HCT116 (cell line): ENCODE results near the gene CYB561D1. TPM values are rescaled to one million over a fixed set of nuclear protein-coding genes. Genes with fewer than 3 reads are reported as not detected.
A peak's percentile ranks its signal among the peaks of the same experiment; 100 is the strongest.

Experiments
- ATAC-seq: fragments of 200-7000 bp; cut with Tn5 transposase; 2 replicates; pipeline ENCODE4 v1.9.1; 2020; ENCODE audit warnings: mild to moderate bottlenecking, moderate library complexity
- BruUV-seq: library from RNA; stranded (reverse); fragments of 400-500 nt; replicated peaks from 2 replicates; lab custom pipeline; 2021; lab: Mats Ljungman, UMichigan
- CTCF ChIA-PET: fragments of 300-600 bp; sonication (Branson Sonifier 250); formaldehyde crosslinking; loops from one replicate; lab custom pipeline; 2021; ENCODE audit warnings: antibody characterized with exemption; lab: Charles Lee
- POLR2A ChIA-PET: fragments of 300-600, 350-600 bp; sonication (Branson Sonifier 250); formaldehyde crosslinking; loops from one replicate; lab custom pipeline; 2021; ENCODE audit warnings: antibody characterized with exemption; lab: Charles Lee
- RAD21 ChIA-PET, 2 experiments: fragments of 300-600 bp; sonication (Branson Sonifier 250); formaldehyde crosslinking; loops; one replicate each; lab custom pipeline; 2023; ENCODE audit warnings: low total read pairs in 2 of 2; ENCODE audit not compliant: uncharacterized antibody in 2 of 2, unreplicated experiment in 2 of 2, low non-redundant PET in 1 of 2; lab: Charles Lee
- DNase-seq: peaks from one replicate; pipeline ENCODE4 v3.0.0-alpha.2; 2010; ENCODE audit warnings: low read depth, low spot score
- H2AFZ ChIP-seq: fragments of 200-600 bp; shearing (Covaris generic), sonication (generic); 2 replicates; pipeline ENCODE4 v1.6.1; 2017; ENCODE audit warnings: low read depth, mixed run types, mixed read lengths, antibody characterized with exemption, low read length; ENCODE audit not compliant: poor library complexity, severe bottlenecking
- H3K27ac ChIP-seq: 2 replicates; pipeline ENCODE4 v1.5.1; 2012; ENCODE audit warnings: low read depth, low read length
- H3K27me3 ChIP-seq: fragments of 200-600 bp; sonication (generic); 2 replicates; pipeline ENCODE4 v1.6.1; 2016; ENCODE audit warnings: mixed run types, low read length, mixed read lengths; ENCODE audit not compliant: insufficient read depth
- H3K36me3 ChIP-seq, 2 experiments: fragments of 200-500 bp in 1 of 2; fragments of 200-600 bp in 1 of 2; sonication (Bioruptor generic) in 1 of 2; sonication (generic) in 1 of 2; 2 replicates each; pipeline versions ENCODE4 v1.5.1 to v1.6.1; 2014 to 2016; ENCODE audit warnings: low read length in 2 of 2, inconsistent platforms in 1 of 2, mixed read lengths in 1 of 2, mixed run types in 1 of 2; ENCODE audit not compliant: insufficient read depth in 2 of 2, control insufficient read depth in 1 of 2
- H3K4me1 ChIP-seq, 2 experiments: fragments of 200-600 bp in 1 of 2; sonication (generic) in 1 of 2; 2 replicates each; pipeline versions ENCODE4 v1.5.1 to v1.6.1; 2012 to 2017; ENCODE audit warnings: low read length in 2 of 2, inconsistent platforms in 1 of 2, mild to moderate bottlenecking in 1 of 2, mixed read lengths in 1 of 2, mixed run types in 1 of 2, moderate library complexity in 1 of 2; ENCODE audit not compliant: insufficient read depth in 2 of 2, control insufficient read depth in 1 of 2
- H3K4me2 ChIP-seq: fragments of 200-600 bp; sonication (generic); 2 replicates; pipeline ENCODE4 v1.6.1; 2017; ENCODE audit warnings: mixed run types, low read length, mixed read lengths
- H3K4me3 ChIP-seq, 2 experiments: fragments of 200-600 bp in 1 of 2; sonication (generic) in 1 of 2; replicated peaks in 1 of 2; 2 replicates each; pipeline ENCODE4 v1.5.1; 2011 to 2016; ENCODE audit warnings: low read length in 2 of 2, control low read depth in 1 of 2, low read depth in 1 of 2, mild to moderate bottlenecking in 1 of 2, mixed read lengths in 1 of 2, mixed run types in 1 of 2
- H3K79me2 ChIP-seq: fragments of 200-600 bp; sonication (generic); 2 replicates; pipeline ENCODE4 v1.6.1; 2017; ENCODE audit warnings: mild to moderate bottlenecking, mixed run types, low read length, moderate library complexity, mixed read lengths; ENCODE audit not compliant: insufficient read depth
- H3K9ac ChIP-seq: fragments of 200-600 bp; sonication (generic); 2 replicates; pipeline ENCODE4 v1.6.1; 2016; ENCODE audit warnings: low read length, mixed read lengths
- H3K9me2 ChIP-seq: fragments of 200-600 bp; sonication (generic), shearing (Covaris generic); 2 replicates; pipeline ENCODE4 v1.6.1; 2017; ENCODE audit warnings: mixed run types, mild to moderate bottlenecking, moderate library complexity; ENCODE audit not compliant: insufficient read depth
- H3K9me3 ChIP-seq, 2 experiments: fragments of 200-500 bp in 1 of 2; fragments of 200-600 bp in 1 of 2; sonication (Bioruptor generic) in 1 of 2; sonication (generic) in 1 of 2; 2 replicates each; pipeline ENCODE4 v1.6.1; 2014 to 2017; ENCODE audit warnings: low read length in 2 of 2, mixed read lengths in 2 of 2, inconsistent platforms in 1 of 2, low read depth in 1 of 2, mild to moderate bottlenecking in 1 of 2, mixed run types in 1 of 2, moderate library complexity in 1 of 2; ENCODE audit not compliant: control insufficient read depth in 1 of 2, insufficient read depth in 1 of 2
- H4K20me1 ChIP-seq: fragments of 200-600 bp; sonication (generic), shearing (Covaris generic); 2 replicates; pipeline ENCODE4 v1.6.1; 2017; ENCODE audit warnings: mixed run types, mild to moderate bottlenecking, moderate library complexity; ENCODE audit not compliant: insufficient read depth
- CEBPB ChIP-seq: IDR thresholded peaks from 2 replicates; pipeline ENCODE4 v1.6.1; 2012; ENCODE audit warnings: low read depth
- EGR1 ChIP-seq: IDR thresholded peaks from 2 replicates; pipeline ENCODE4 v1.6.1; 2012; ENCODE audit warnings: low read depth
- ELF1 ChIP-seq: IDR thresholded peaks from 2 replicates; pipeline ENCODE4 v1.6.1; 2012; ENCODE audit warnings: low read depth, borderline replicate concordance
- EZH2 ChIP-seq: fragments of 200-600 bp; sonication (generic); IDR thresholded peaks from 2 replicates; pipeline ENCODE4 v1.6.1; 2017; ENCODE audit warnings: antibody characterized with exemption, mixed run types
- EZH2phosphoT487 ChIP-seq: fragments of 200-600 bp; IDR thresholded peaks from 2 replicates; pipeline ENCODE4 v1.6.1; 2018; ENCODE audit warnings: antibody characterized with exemption, borderline replicate concordance
- FOSL1 ChIP-seq: IDR thresholded peaks from 2 replicates; pipeline ENCODE4 v1.6.1; 2012; ENCODE audit warnings: low read depth
- JUND ChIP-seq: IDR thresholded peaks from 2 replicates; pipeline ENCODE4 v1.6.1; 2012
- POLR2A ChIP-seq: IDR thresholded peaks from 2 replicates; pipeline ENCODE4 v1.7.0; 2011; ENCODE audit warnings: borderline replicate concordance; ENCODE audit not compliant: insufficient read depth, insufficient read length; ENCODE audit errors: extremely low read depth
- POLR2AphosphoS5 ChIP-seq: IDR thresholded peaks from 2 replicates; pipeline ENCODE4 v1.6.1; 2011; ENCODE audit warnings: mild to moderate bottlenecking, low read depth, low read length, moderate library complexity
- RAD21 ChIP-seq: IDR thresholded peaks from 2 replicates; pipeline ENCODE4 v1.6.1; 2012; ENCODE audit warnings: low read depth, mild to moderate bottlenecking
- SIN3A ChIP-seq: IDR thresholded peaks from 2 replicates; pipeline ENCODE4 v1.6.1; 2012; ENCODE audit warnings: low read depth
- SP1 ChIP-seq: IDR thresholded peaks from 2 replicates; pipeline ENCODE4 v1.6.1; 2012; ENCODE audit warnings: low read depth
- SRF ChIP-seq: IDR thresholded peaks from 2 replicates; pipeline ENCODE4 v1.6.1; 2012; ENCODE audit warnings: low read depth
- TCF7L2 ChIP-seq: IDR thresholded peaks from 2 replicates; pipeline ENCODE4 v1.7.0; 2011; ENCODE audit warnings: borderline replicate concordance, inconsistent platforms; ENCODE audit not compliant: insufficient read depth, insufficient read length; ENCODE audit errors: extremely low read depth
- YY1 ChIP-seq: IDR thresholded peaks from 2 replicates; pipeline ENCODE4 v1.6.1; 2011; ENCODE audit warnings: low read length, low read depth, moderate library complexity, mild to moderate bottlenecking; ENCODE audit not compliant: insufficient replicate concordance; ENCODE audit errors: extremely low read depth
- ZFX ChIP-seq: fragments of 450-650 bp; IDR thresholded peaks from 2 replicates; pipeline ENCODE4 v1.6.1; 2017
- ZNF274 ChIP-seq: fragments of 200-500 bp; sonication (Bioruptor generic); IDR thresholded peaks from 2 replicates; pipeline ENCODE4 v1.6.1; 2014; ENCODE audit warnings: mild to moderate bottlenecking, low read depth, low read length, inconsistent platforms
- intact Hi-C: fragments of 100-400 bp; cut with micrococcal nuclease; formaldehyde crosslinking; loops from 2 replicates; pipeline ENCODE4 v1.10.0; 2022
- total RNA-seq: library from RNA; stranded (reverse); gene quantifications from one replicate; pipeline ENCODE4 v1.2.1, GENCODE V29; 2021; ENCODE audit not compliant: unreplicated experiment
- TF ChIP-seq, protein P1 (sequence below): IDR thresholded peaks from 2 replicates; pipeline ENCODE4 v1.6.1; 2012; ENCODE audit warnings: low read depth
- TF ChIP-seq, protein P2 (sequence below): IDR thresholded peaks from 2 replicates; pipeline ENCODE4 v1.6.1; 2011; ENCODE audit warnings: mild to moderate bottlenecking, low read length, moderate library complexity; ENCODE audit not compliant: insufficient replicate concordance; ENCODE audit errors: extremely low read depth
- TF ChIP-seq, protein P3 (sequence below): IDR thresholded peaks from 2 replicates; pipeline ENCODE4 v1.6.1; 2012
- TF ChIP-seq, protein P4 (sequence below): IDR thresholded peaks from 2 replicates; pipeline ENCODE4 v1.6.1; 2012

CYB561D1 gene
- total RNA-seq, 1 experiment from 2014 or later: 5.9 TPM

DNA sequence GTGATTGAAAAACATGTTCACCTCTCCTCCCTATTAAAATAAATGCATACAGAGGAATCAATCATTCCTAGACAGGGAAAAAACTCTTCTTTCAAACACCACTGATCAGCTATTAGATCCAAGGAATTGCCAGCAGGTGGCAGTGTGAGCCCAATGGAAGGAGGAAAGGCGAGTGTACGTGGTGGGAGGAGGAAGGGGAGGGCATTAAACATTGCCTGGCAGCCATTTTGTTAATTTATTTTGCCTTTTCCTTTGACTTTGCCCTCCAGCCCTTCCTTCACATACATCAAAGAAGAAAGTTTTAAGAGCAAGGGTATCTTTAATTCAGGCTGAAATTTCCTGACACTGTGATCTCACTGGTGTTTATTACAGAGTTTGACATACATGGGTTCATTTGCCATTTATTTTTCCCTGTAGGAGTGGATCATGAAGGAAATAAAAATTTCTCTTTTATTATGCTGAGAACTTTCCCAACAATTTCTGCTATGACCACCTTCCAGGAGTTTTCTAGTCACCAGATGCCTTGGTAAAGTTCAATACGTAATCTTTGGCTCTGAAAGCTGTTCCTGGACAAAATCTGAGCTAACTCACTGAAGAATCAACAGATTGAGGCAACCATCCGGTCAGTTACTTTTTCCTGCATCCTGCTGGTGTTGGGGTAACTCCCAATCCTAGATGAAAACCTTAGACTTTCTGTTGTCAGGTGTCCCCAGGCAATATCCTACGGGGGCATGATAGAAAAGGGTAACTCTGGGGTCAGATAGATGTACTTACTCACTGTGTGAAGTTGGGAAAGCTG is 52.6 kb downstream of the CYB561D1 start:
- Histone ChIP-seq H4K20me1 (no peaks in the 10 kb centered on the region; the same call in 1 of the 2 replicates), H3K9ac (peak overlapping the region; percentile 83), H3K27me3 (no peaks in the 10 kb centered on the region), H2AFZ (peak overlapping the region; percentile 51), H3K4me3 (peak overlapping the region; percentile 86 to 98), H3K27ac (peak overlapping the region; percentile 70), H3K9me2 (no peaks in the 10 kb centered on the region), H3K4me1 (peaks cover 15 to 24% of the 10 kb centered on the region in 2 experiments), H3K4me2 (peak overlapping the region; percentile 83), H3K9me3 (no peaks in the 10 kb centered on the region), H3K36me3 (no peaks in the 10 kb centered on the region), H3K79me2 (peaks cover 45% of the 10 kb centered on the region)
- intact Hi-C loops: loop anchor here (1.0 to 2.0 kb wide), 5 partner anchors 84 to 438 kb away; partner anchors contain the start of gene AHCYL1
- POLR2A ChIA-PET: interaction anchor here (1.0 to 1.3 kb wide), 5 partner anchors 14 to 226 kb away, joined by 3 to 4 read pairs (median 3); no protein-coding TSS in a partner anchor
- RAD21 ChIA-PET: interaction anchor here (0.6 to 2.5 kb wide), 10 partner anchors 14 to 505 kb away, joined by 3 to 11 read pairs (median 5); partner anchors contain the start of genes AHCYL1 (in 1 of the 2) and WDR47 (in 1 of the 2)
- DNase-seq (peak; percentile 84), ATAC-seq (peak; percentile 65)
- CTCF ChIA-PET: interaction anchor here (0.6 to 2.9 kb wide), 21 partner anchors 8 to 438 kb away, joined by 3 to 50 read pairs (median 4); partner anchors contain the start of genes AHCYL1, AMPD2, CYB561D1 and GNAT2
- no TSS peak for BruUV-seq
- TF ChIP-seq POLR2AphosphoS5 (peak; percentile 49; the same call in 1 of the 2 replicates), CEBPB (no peak), SRF (no peak), POLR2A (no peak), YY1 (peak; percentile 94), ZFX (no peak), ELF1 (no peak; the same call in 1 of the 2 replicates), JUND (no peak), EZH2phosphoT487 (no peak), FOSL1 (no peak), TCF7L2 (no peak), SIN3A (peak; percentile 12; the same call in 1 of the 2 replicates), EZH2 (no peak), SP1 (0 out of 2 replicates have a peak, but pooled peaks have one; percentile 10), RAD21 (peak; percentile 99), ZNF274 (no peak), EGR1 (peak; percentile 39; the same call in 1 of the 2 replicates)
- TF ChIP-seq, protein P1, sequence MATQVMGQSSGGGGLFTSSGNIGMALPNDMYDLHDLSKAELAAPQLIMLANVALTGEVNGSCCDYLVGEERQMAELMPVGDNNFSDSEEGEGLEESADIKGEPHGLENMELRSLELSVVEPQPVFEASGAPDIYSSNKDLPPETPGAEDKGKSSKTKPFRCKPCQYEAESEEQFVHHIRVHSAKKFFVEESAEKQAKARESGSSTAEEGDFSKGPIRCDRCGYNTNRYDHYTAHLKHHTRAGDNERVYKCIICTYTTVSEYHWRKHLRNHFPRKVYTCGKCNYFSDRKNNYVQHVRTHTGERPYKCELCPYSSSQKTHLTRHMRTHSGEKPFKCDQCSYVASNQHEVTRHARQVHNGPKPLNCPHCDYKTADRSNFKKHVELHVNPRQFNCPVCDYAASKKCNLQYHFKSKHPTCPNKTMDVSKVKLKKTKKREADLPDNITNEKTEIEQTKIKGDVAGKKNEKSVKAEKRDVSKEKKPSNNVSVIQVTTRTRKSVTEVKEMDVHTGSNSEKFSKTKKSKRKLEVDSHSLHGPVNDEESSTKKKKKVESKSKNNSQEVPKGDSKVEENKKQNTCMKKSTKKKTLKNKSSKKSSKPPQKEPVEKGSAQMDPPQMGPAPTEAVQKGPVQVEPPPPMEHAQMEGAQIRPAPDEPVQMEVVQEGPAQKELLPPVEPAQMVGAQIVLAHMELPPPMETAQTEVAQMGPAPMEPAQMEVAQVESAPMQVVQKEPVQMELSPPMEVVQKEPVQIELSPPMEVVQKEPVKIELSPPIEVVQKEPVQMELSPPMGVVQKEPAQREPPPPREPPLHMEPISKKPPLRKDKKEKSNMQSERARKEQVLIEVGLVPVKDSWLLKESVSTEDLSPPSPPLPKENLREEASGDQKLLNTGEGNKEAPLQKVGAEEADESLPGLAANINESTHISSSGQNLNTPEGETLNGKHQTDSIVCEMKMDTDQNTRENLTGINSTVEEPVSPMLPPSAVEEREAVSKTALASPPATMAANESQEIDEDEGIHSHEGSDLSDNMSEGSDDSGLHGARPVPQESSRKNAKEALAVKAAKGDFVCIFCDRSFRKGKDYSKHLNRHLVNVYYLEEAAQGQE: no peak
- TF ChIP-seq, protein P2, sequence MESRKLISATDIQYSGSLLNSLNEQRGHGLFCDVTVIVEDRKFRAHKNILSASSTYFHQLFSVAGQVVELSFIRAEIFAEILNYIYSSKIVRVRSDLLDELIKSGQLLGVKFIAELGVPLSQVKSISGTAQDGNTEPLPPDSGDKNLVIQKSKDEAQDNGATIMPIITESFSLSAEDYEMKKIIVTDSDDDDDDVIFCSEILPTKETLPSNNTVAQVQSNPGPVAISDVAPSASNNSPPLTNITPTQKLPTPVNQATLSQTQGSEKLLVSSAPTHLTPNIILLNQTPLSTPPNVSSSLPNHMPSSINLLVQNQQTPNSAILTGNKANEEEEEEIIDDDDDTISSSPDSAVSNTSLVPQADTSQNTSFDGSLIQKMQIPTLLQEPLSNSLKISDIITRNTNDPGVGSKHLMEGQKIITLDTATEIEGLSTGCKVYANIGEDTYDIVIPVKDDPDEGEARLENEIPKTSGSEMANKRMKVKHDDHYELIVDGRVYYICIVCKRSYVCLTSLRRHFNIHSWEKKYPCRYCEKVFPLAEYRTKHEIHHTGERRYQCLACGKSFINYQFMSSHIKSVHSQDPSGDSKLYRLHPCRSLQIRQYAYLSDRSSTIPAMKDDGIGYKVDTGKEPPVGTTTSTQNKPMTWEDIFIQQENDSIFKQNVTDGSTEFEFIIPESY: no peak
- TF ChIP-seq, protein P3, sequence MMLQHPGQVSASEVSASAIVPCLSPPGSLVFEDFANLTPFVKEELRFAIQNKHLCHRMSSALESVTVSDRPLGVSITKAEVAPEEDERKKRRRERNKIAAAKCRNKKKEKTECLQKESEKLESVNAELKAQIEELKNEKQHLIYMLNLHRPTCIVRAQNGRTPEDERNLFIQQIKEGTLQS: no peak
- TF ChIP-seq, protein P4, sequence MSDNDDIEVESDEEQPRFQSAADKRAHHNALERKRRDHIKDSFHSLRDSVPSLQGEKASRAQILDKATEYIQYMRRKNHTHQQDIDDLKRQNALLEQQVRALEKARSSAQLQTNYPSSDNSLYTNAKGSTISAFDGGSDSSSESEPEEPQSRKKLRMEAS: no peak
